Endothelial cell of umbilical vein (primary cell): Measurements from ENCODE around the gene STXBP5L. TPM values are rescaled to one million over a fixed set of nuclear protein-coding genes. Genes with fewer than 3 reads are reported as not detected.
"Not testable (repeated sequence)": the region's sequence is repeated elsewhere in the genome, so short reads cannot be mapped to it uniquely, and the experiment has no call there.

Source experiments
- BruUV-seq: library from RNA; stranded (reverse); fragments of 400-500 nt; replicated peaks from 2 replicates; lab custom pipeline; 2021; lab: Mats Ljungman, UMichigan
- CTCF ChIA-PET: fragments of 300-600, 350-600 bp; sonication (Branson Sonifier 250); formaldehyde crosslinking; loops from one replicate; lab custom pipeline; 2021; ENCODE audit warnings: antibody characterized with exemption, inconsistent platforms; lab: Charles Lee
- POLR2A ChIA-PET: fragments of 300-600, 350-600 bp; sonication (Branson Sonifier 250); formaldehyde crosslinking; loops from one replicate; lab custom pipeline; 2021; ENCODE audit warnings: antibody characterized with exemption, inconsistent platforms; lab: Charles Lee
- DNase-seq: peaks from one replicate; pipeline ENCODE4 v3.0.0-alpha.2; 2011; ENCODE audit warnings: low read depth, low spot score
- FAIRE-seq: peaks from 2 replicates; lab custom pipeline; 2011; peaks lifted over from hg19 to GRCh38; lab: Jason Lieb, UNC
- H2AFZ ChIP-seq: 2 replicates; pipeline ENCODE4 v1.6.0; 2012; ENCODE audit warnings: low read depth, low read length, control low read depth, inconsistent platforms
- H3K27ac ChIP-seq: 2 replicates; pipeline ENCODE4 v1.5.1; 2011; ENCODE audit warnings: low read depth, mild to moderate bottlenecking, control low read depth, low read length, moderate library complexity; ENCODE audit not compliant: insufficient read depth
- H3K27me3 ChIP-seq, 2 experiments: 2 replicates each; pipeline versions ENCODE4 v1.6.0 to v1.6.1; 2011; ENCODE audit warnings: low read length in 2 of 2, mixed read lengths in 1 of 2; ENCODE audit not compliant: control insufficient read depth in 2 of 2, insufficient read depth in 2 of 2
- H3K36me3 ChIP-seq, 2 experiments: 2 replicates in 1 of 2; 3 replicates in 1 of 2; pipeline ENCODE4 v1.5.1; 2011; ENCODE audit warnings: low read length in 2 of 2, mild to moderate bottlenecking in 1 of 2, moderate library complexity in 1 of 2; ENCODE audit not compliant: control insufficient read depth in 2 of 2, insufficient read depth in 2 of 2; ENCODE audit errors: extremely low read depth in 1 of 2
- H3K4me1 ChIP-seq: 3 replicates; pipeline ENCODE4 v1.5.1; 2011; ENCODE audit warnings: mild to moderate bottlenecking, low read length; ENCODE audit not compliant: control insufficient read depth, insufficient read depth; ENCODE audit errors: extremely low read depth
- H3K4me2 ChIP-seq: 2 replicates; pipeline ENCODE4 v1.6.1; 2011; ENCODE audit warnings: low read length, control low read depth, mixed read lengths; ENCODE audit not compliant: insufficient read depth
- H3K4me3 ChIP-seq, 3 experiments: fragments of 200-600 bp in 1 of 3; sonication (generic), shearing (Covaris generic) in 1 of 3; replicated peaks in 1 of 3; 2 replicates each; pipeline ENCODE4 v1.5.1; 2011 to 2016; ENCODE audit warnings: control low read depth in 3 of 3, low read length in 3 of 3, mild to moderate bottlenecking in 2 of 3, inconsistent platforms in 1 of 3, low read depth in 1 of 3, moderate library complexity in 1 of 3; ENCODE audit not compliant: insufficient read depth in 1 of 3
- H3K79me2 ChIP-seq: 2 replicates; pipeline ENCODE4 v1.6.0; 2012; ENCODE audit warnings: low read length, inconsistent platforms; ENCODE audit not compliant: control insufficient read depth, insufficient read depth
- H3K9ac ChIP-seq: replicated peaks from 2 replicates; pipeline ENCODE3; 2011; ENCODE audit warnings: low read length, control low read depth; ENCODE audit not compliant: insufficient read depth; ENCODE audit errors: extremely low read depth
- H3K9me1 ChIP-seq: replicated peaks from 3 replicates; pipeline ENCODE4 v1.6.0; 2011; ENCODE audit warnings: mild to moderate bottlenecking, low read length; ENCODE audit not compliant: control insufficient read depth, insufficient read depth; ENCODE audit errors: extremely low read depth
- H3K9me3 ChIP-seq: replicated peaks from 2 replicates; pipeline ENCODE4 v1.5.1; 2012; ENCODE audit warnings: low read length, inconsistent platforms; ENCODE audit not compliant: control insufficient read depth, insufficient read depth
- H4K20me1 ChIP-seq: replicated peaks from 2 replicates; pipeline ENCODE3; 2011; ENCODE audit warnings: mild to moderate bottlenecking, low read length; ENCODE audit not compliant: control insufficient read depth, insufficient read depth; ENCODE audit errors: extremely low read depth
- EZH2 ChIP-seq: IDR thresholded peaks from 2 replicates; pipeline ENCODE4 v1.6.1; 2012; ENCODE audit warnings: borderline replicate concordance, low read depth, mild to moderate bottlenecking, moderate library complexity, low read length, inconsistent platforms; ENCODE audit not compliant: severe bottlenecking
- JUN ChIP-seq: IDR thresholded peaks from 2 replicates; pipeline ENCODE4 v1.6.1; 2011; ENCODE audit warnings: borderline replicate concordance, low read depth; ENCODE audit not compliant: insufficient read length, insufficient read depth
- POLR2A ChIP-seq: IDR thresholded peaks from 2 replicates; pipeline ENCODE4 v1.6.1; 2012; ENCODE audit warnings: low read depth, mild to moderate bottlenecking, control low read depth, low read length
- POLR2AphosphoS5 ChIP-seq: IDR thresholded peaks from 2 replicates; pipeline ENCODE4 v1.6.1; 2012; ENCODE audit warnings: low read depth, mild to moderate bottlenecking, control low read depth, low read length, moderate library complexity; ENCODE audit not compliant: insufficient read depth
- dilution Hi-C: fragments of 300-500 bp; cut with MboI; formaldehyde crosslinking; loops from one replicate; pipeline ENCODE4 v1.15.0; 2019; ENCODE audit warnings: low sequenced_read_pairs; ENCODE audit not compliant: extremely low pct_ligation_motif_present
- intact Hi-C: fragments of 100-400 bp; cut with micrococcal nuclease; formaldehyde crosslinking; loops from one replicate; pipeline ENCODE4 v1.10.0; 2022
- polyA plus RNA-seq, 4 experiments: library from polyadenylated mRNA; depleted of rRNA in 3 of 4; stranded (reverse) in 3 of 4; unstranded in 1 of 4; fragments of >200 nt; gene quantifications; 2 replicates each; pipeline versions ENCODE4 v1.2.1 to v1.2.3, GENCODE V29; 2011 to 2012; ENCODE audit warnings: missing spikeins in 1 of 4
- total RNA-seq: library from RNA; stranded (reverse); gene quantifications from 2 replicates; pipeline ENCODE4 v1.2.3, GENCODE V29; 2021
- TF ChIP-seq, protein P1 (sequence below), 2 donors: IDR thresholded peaks; 1 replicate in 1 of 2; 2 replicates in 1 of 2; pipeline ENCODE4 v1.5.1; 2011; ENCODE audit warnings: low read length in 2 of 2, mild to moderate bottlenecking in 2 of 2, moderate library complexity in 2 of 2, control low read depth in 1 of 2, inconsistent platforms in 1 of 2, low read depth in 1 of 2; ENCODE audit not compliant: insufficient read depth in 1 of 2; ENCODE audit errors: extremely low read depth in 1 of 2
- TF ChIP-seq, protein P2 (sequence below): IDR thresholded peaks from 2 replicates; pipeline ENCODE4 v1.6.1; 2011; ENCODE audit not compliant: insufficient read depth, insufficient read length

STXBP5L gene
- total and polyA plus RNA-seq, 2 donors (not counting 3 experiments of a cell fraction or from before 2014, with no cell fraction given): not detected

DNA sequence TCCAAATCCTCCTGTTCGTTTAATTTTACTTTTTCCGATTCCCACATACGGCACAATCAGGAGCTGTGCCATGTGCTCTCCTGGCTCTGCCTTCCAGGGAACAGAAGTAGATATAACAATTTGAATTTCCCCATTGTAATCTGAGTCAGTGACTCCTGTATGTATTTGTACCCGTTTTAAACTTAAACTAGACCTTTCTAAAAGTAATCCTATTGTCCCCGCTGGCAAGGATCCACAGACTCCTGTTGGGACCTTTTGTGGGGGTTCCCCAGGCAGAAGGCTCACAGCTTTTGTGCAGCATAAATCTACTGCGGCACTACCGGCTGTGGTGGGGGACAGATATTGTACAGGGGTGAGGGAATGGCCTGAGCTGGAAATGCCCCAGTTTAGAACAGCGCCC, 490.0 kb downstream of the STXBP5L start:
- H3K36me3 ChIP-seq, H4K20me1 ChIP-seq, H3K27ac ChIP-seq, POLR2A ChIA-PET, H3K79me2 ChIP-seq, H3K4me2 ChIP-seq, H3K9me3 ChIP-seq, H3K4me1 ChIP-seq, H3K9ac ChIP-seq, H3K4me3 ChIP-seq, H3K27me3 ChIP-seq, CTCF ChIA-PET, H3K9me1 ChIP-seq, intact Hi-C loops, dilution Hi-C loops, BruUV-seq, FAIRE-seq: not testable (repeated sequence)
- peak; percentile 44 for DNase-seq
- peak overlapping the region; percentile 73 for H2AFZ ChIP-seq

DNA sequence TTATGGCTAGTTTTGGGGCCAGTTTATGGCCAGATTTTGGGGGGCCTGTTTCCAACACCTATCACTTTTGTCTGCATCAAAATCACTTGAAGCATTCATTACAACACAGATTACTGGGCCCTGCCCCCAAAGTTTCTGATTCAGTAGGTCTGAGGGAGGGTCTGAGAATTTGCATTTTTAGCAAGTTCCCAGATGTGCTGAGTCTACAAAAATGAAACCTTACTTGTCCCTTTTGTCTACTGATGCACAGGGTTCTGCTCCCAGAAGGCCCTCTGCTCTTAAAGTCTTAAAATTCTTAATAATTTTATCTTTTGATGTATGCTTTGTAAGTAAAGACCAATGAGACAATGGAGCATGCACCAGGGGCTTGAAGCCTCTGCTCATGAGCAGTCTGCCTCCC, 491.8 kb downstream of the STXBP5L start:
- Histone ChIP-seq H3K36me3 (no peaks in the 10 kb centered on the region), H3K79me2 (no peaks in the 10 kb centered on the region), H3K4me2 (no peak overlapping the region), H3K9me1 (no peaks in the 10 kb centered on the region), H3K9ac (no peak overlapping the region), H3K9me3 (no peaks in the 10 kb centered on the region), H2AFZ (no peak overlapping the region), H3K27ac (no peak overlapping the region), H3K4me3 (no peak overlapping the region), H3K27me3 (no peaks in the 10 kb centered on the region), H3K4me1 (no peaks in the 10 kb centered on the region), H4K20me1 (no peaks in the 10 kb centered on the region)
- no peak for DNase-seq
- FAIRE-seq: no peak
- ChIA-PET CTCF (no interaction called here), POLR2A (no interaction called here)
- intact Hi-C loops (no loop called here), dilution Hi-C loops (no loop called here)
- TF ChIP-seq, protein P1, sequence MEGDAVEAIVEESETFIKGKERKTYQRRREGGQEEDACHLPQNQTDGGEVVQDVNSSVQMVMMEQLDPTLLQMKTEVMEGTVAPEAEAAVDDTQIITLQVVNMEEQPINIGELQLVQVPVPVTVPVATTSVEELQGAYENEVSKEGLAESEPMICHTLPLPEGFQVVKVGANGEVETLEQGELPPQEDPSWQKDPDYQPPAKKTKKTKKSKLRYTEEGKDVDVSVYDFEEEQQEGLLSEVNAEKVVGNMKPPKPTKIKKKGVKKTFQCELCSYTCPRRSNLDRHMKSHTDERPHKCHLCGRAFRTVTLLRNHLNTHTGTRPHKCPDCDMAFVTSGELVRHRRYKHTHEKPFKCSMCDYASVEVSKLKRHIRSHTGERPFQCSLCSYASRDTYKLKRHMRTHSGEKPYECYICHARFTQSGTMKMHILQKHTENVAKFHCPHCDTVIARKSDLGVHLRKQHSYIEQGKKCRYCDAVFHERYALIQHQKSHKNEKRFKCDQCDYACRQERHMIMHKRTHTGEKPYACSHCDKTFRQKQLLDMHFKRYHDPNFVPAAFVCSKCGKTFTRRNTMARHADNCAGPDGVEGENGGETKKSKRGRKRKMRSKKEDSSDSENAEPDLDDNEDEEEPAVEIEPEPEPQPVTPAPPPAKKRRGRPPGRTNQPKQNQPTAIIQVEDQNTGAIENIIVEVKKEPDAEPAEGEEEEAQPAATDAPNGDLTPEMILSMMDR (IDR thresholded peaks at IDR 0.05; ENCODE audit: extremely low read depth in 1 of 2, insufficient read depth in 1 of 2, low read depth in 1 of 2, low read length in 2 of 2): no peak
- TF ChIP-seq POLR2AphosphoS5: no peak
- TF ChIP-seq POLR2A: no peak
- no peak for TF ChIP-seq JUN
- TF ChIP-seq EZH2: no peak
- TF ChIP-seq, protein P2, sequence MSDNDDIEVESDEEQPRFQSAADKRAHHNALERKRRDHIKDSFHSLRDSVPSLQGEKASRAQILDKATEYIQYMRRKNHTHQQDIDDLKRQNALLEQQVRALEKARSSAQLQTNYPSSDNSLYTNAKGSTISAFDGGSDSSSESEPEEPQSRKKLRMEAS: no peak
- BruUV-seq: no TSS peak
